GM23338 (cell line): ENCODE data around the gene SPRING1. TPM values are rescaled to one million over a fixed set of nuclear protein-coding genes. Genes with fewer than 3 reads are reported as not detected.

Experiments
- ATAC-seq: fragments of 200-7000 bp; cut with Tn5 transposase; 3 replicates; pipeline ENCODE4 v1.9.1; 2020
- DNase-seq: peaks from one replicate; pipeline ENCODE4 v3.0.0-alpha.2; 2015; ENCODE audit warnings: low spot score
- H2AFZ ChIP-seq: fragments of 200-600 bp; sonication (generic); 2 replicates; pipeline ENCODE4 v1.8.0; 2016; ENCODE audit warnings: antibody characterized with exemption, mild to moderate bottlenecking, moderate library complexity
- H3F3A ChIP-seq: fragments of 200-600 bp; sonication (generic); replicated peaks from 2 replicates; pipeline ENCODE4 v1.8.0; 2017; ENCODE audit warnings: antibody characterized with exemption, mixed run types, low read depth
- H3K27ac ChIP-seq: fragments of 200-600 bp; sonication (generic); 2 replicates; pipeline ENCODE4 v1.6.1; 2016; ENCODE audit warnings: low read depth
- H3K27me3 ChIP-seq: fragments of 200-600 bp; sonication (generic); 2 replicates; pipeline ENCODE4 v1.8.0; 2016; ENCODE audit warnings: mild to moderate bottlenecking, mixed run types, moderate library complexity; ENCODE audit not compliant: insufficient read depth
- H3K36me3 ChIP-seq: fragments of 200-600 bp; sonication (generic); 2 replicates; pipeline ENCODE4 v1.8.0; 2016; ENCODE audit warnings: mild to moderate bottlenecking; ENCODE audit not compliant: insufficient read depth
- H3K4me1 ChIP-seq: fragments of 200-600 bp; sonication (generic); 2 replicates; pipeline ENCODE4 v1.8.0; 2016; ENCODE audit warnings: mild to moderate bottlenecking, moderate library complexity; ENCODE audit not compliant: insufficient read depth
- H3K4me2 ChIP-seq: fragments of 200-600 bp; sonication (generic); 2 replicates; pipeline ENCODE4 v1.7.1; 2017; ENCODE audit warnings: mixed run types
- H3K4me3 ChIP-seq: fragments of 200-600 bp; sonication (generic); 2 replicates; pipeline ENCODE4 v1.6.1; 2016; ENCODE audit warnings: mixed run types
- H3K79me2 ChIP-seq: fragments of 200-600 bp; sonication (generic); replicated peaks from 2 replicates; pipeline ENCODE4 v1.8.0; 2017; ENCODE audit warnings: mild to moderate bottlenecking; ENCODE audit not compliant: insufficient read depth
- H3K9me2 ChIP-seq: fragments of 200-600 bp; sonication (generic); 2 replicates; pipeline ENCODE4 v1.8.0; 2017; ENCODE audit not compliant: insufficient read depth
- H4K20me1 ChIP-seq: fragments of 200-600 bp; sonication (generic); replicated peaks from 2 replicates; pipeline ENCODE4 v1.8.0; 2017; ENCODE audit warnings: mild to moderate bottlenecking; ENCODE audit not compliant: insufficient read depth
- H3K27ac Mint-ChIP-seq: 2 replicates; pipeline ENCODE4 v1.8.0; 2020; ENCODE audit warnings: inconsistent platforms, mild to moderate bottlenecking, moderate library complexity, mixed read lengths
- H3K27me3 Mint-ChIP-seq: 3 replicates; pipeline ENCODE4 v1.8.0; 2022; ENCODE audit warnings: low read depth, mild to moderate bottlenecking, moderate library complexity, mixed read lengths, inconsistent platforms; ENCODE audit not compliant: insufficient read depth, poor library complexity
- H3K36me3 Mint-ChIP-seq: 3 replicates; pipeline ENCODE4 v1.8.0; 2021; ENCODE audit warnings: low read depth, mild to moderate bottlenecking, inconsistent platforms, moderate library complexity, mixed read lengths
- H3K4me1 Mint-ChIP-seq: 3 replicates; pipeline ENCODE4 v1.8.0; 2020; ENCODE audit warnings: mild to moderate bottlenecking, inconsistent platforms, mixed read lengths
- H3K4me3 Mint-ChIP-seq: 3 replicates; pipeline ENCODE4 v1.8.0; 2021; ENCODE audit warnings: moderate library complexity, mild to moderate bottlenecking, inconsistent platforms, mixed read lengths
- H3K9me3 Mint-ChIP-seq: 3 replicates; pipeline ENCODE4 v1.8.0; 2020; ENCODE audit warnings: moderate library complexity, mild to moderate bottlenecking, inconsistent platforms, mixed read lengths
- CREB1 ChIP-seq: fragments of 250-450 bp; sonication (Bioruptor Pico); IDR thresholded peaks from 2 replicates; pipeline ENCODE4 v1.5.0; 2020; ENCODE audit warnings: low read depth, mild to moderate bottlenecking, moderate library complexity
- CTCF ChIP-seq, 2 experiments: fragments of 200-600 bp in 1 of 2; sonication (generic) in 1 of 2; conservative IDR thresholded peaks; 2 replicates each; pipeline versions ENCODE4 v1.5.1 to v1.6.1; 2016 to 2017; ENCODE audit warnings: antibody characterized with exemption in 2 of 2, low read depth in 2 of 2, mild to moderate bottlenecking in 2 of 2, moderate library complexity in 1 of 2
- ETS1 ChIP-seq: IDR thresholded peaks from 2 replicates; pipeline ENCODE4 v1.6.1; 2016; ENCODE audit warnings: antibody characterized with exemption
- EZH2 ChIP-seq: fragments of 200-600 bp; sonication (generic); IDR thresholded peaks from one replicate; pipeline ENCODE4 v1.8.0; 2017; ENCODE audit warnings: antibody characterized with exemption, mild to moderate bottlenecking, low read depth; ENCODE audit not compliant: unreplicated experiment
- EZH2phosphoT487 ChIP-seq: fragments of 200-600 bp; sonication (generic); IDR thresholded peaks from one replicate; pipeline ENCODE4 v1.8.1; 2018; ENCODE audit warnings: antibody characterized with exemption; ENCODE audit not compliant: unreplicated experiment
- JUNB ChIP-seq: IDR thresholded peaks from one replicate; pipeline ENCODE4 v1.6.1; 2016; ENCODE audit warnings: antibody characterized with exemption; ENCODE audit not compliant: unreplicated experiment
- NANOG ChIP-seq: IDR thresholded peaks from 2 replicates; pipeline ENCODE4 v1.6.1; 2016; ENCODE audit warnings: antibody characterized with exemption, borderline replicate concordance
- POLR2AphosphoS5 ChIP-seq: IDR thresholded peaks from 2 replicates; pipeline ENCODE4 v1.6.1; 2016; ENCODE audit warnings: antibody characterized with exemption, low read depth
- REST ChIP-seq: IDR thresholded peaks from one replicate; pipeline ENCODE4 v1.6.1; 2018; ENCODE audit warnings: antibody characterized with exemption; ENCODE audit not compliant: unreplicated experiment
- STAT1 ChIP-seq: IDR thresholded peaks from one replicate; pipeline ENCODE4 v1.6.1; 2016; ENCODE audit warnings: antibody characterized with exemption; ENCODE audit not compliant: unreplicated experiment
- ZNF114 ChIP-seq: fragments of 250-450 bp; sonication (Bioruptor Pico); IDR thresholded peaks from 2 replicates; pipeline ENCODE4 v1.5.0; 2020; ENCODE audit warnings: mild to moderate bottlenecking, moderate library complexity
- ZNF331 ChIP-seq: fragments of 250-450 bp; sonication (Bioruptor Pico); IDR thresholded peaks from 2 replicates; pipeline ENCODE4 v1.5.0; 2020; ENCODE audit warnings: low read depth, mild to moderate bottlenecking, moderate library complexity
- ZNF462 ChIP-seq: fragments of 250-450 bp; sonication (Bioruptor Pico); IDR thresholded peaks from 2 replicates; pipeline ENCODE4 v1.5.0; 2020; ENCODE audit warnings: mild to moderate bottlenecking, moderate library complexity
- polyA plus RNA-seq: library from polyadenylated mRNA; unstranded; fragments of >200 nt; fragmentation: Nextera tagmentation; extraction: Ambion mirVana; gene quantifications from 2 replicates; pipeline ENCODE4 v1.2.1, GENCODE V29; 2016
- total RNA-seq: library from RNA; depleted of rRNA; stranded (reverse); fragments of >200 nt; shearing (Covaris generic); gene quantifications from 2 replicates; pipeline ENCODE4 v1.2.3, GENCODE V29; 2014

Gene SPRING1
- total and polyA plus RNA-seq, 2 experiments from 2014 or later, result 8.2 to 57.1 TPM

- Histone ChIP-seq H3K4me3 (no peak overlapping the region), H3K4me1 (no peaks in the 10 kb centered on the region), H3K9me2 (no peaks in the 10 kb centered on the region), H3K79me2 (no peaks in the 10 kb centered on the region), H4K20me1 (no peaks in the 10 kb centered on the region), H3K4me2 (no peak overlapping the region), H3K27ac (no peak overlapping the region), H2AFZ (no peak overlapping the region), H3F3A (no peaks in the 10 kb centered on the region), H3K36me3 (no peaks in the 10 kb centered on the region), H3K27me3 (no peaks in the 10 kb centered on the region)
- Mint-ChIP-seq H3K36me3 (no peaks in the 10 kb centered on the region; the same call in 1 of the 3 replicates), H3K27me3 (peaks cover 11% of the 10 kb centered on the region), H3K9me3 (no peaks in the 10 kb centered on the region), H3K4me1 (peaks cover 5% of the 10 kb centered on the region; the same call in 2 of the 3 replicates), H3K4me3 (no peak overlapping the region), H3K27ac (no peak overlapping the region)
- ATAC-seq (no peak), DNase-seq (no peak)
- TF ChIP-seq NANOG (no peak), REST (no peak), EZH2 (no peak), STAT1 (no peak), JUNB (no peak), POLR2AphosphoS5 (no peak), CREB1 (no peak), ZNF462 (CRISPR knock-in tag) (no peak), CTCF (conservative IDR thresholded peaks at IDR 0.05; ENCODE audit: low read depth in 2 of 2) (no peak), EZH2phosphoT487 (no peak), ETS1 (no peak), ZNF331 (CRISPR knock-in tag) (no peak), ZNF114 (CRISPR knock-in tag) (no peak)
Measured at GRCh38 chr12:116709768-116710167, 28.1 kb downstream of the SPRING1 start.
